Loucy (cell line): ENCODE data around the gene ACTL6B.
A peak's percentile ranks its signal among the peaks of the same experiment; 100 is the strongest.

Experiments used
- H2AFZ ChIP-seq: fragments of 200-600 bp; sonication (generic); 2 replicates; pipeline ENCODE4 v1.6.0; 2016; ENCODE audit warnings: antibody characterized with exemption, mild to moderate bottlenecking, low read length, moderate library complexity
- H3F3A ChIP-seq: fragments of 200-600 bp; 2 replicates; pipeline ENCODE4 v1.6.0; 2016; ENCODE audit warnings: antibody characterized with exemption, low read depth, mild to moderate bottlenecking
- H3K27me3 ChIP-seq: fragments of 200-600 bp; sonication (generic); 2 replicates; pipeline ENCODE4 v1.6.1; 2014; ENCODE audit warnings: low read length, mild to moderate bottlenecking; ENCODE audit not compliant: insufficient read depth, poor library complexity, severe bottlenecking
- H3K36me3 ChIP-seq: fragments of 200-600 bp; sonication (generic); 2 replicates; pipeline ENCODE4 v1.6.1; 2016; ENCODE audit warnings: low read length; ENCODE audit not compliant: insufficient read depth
- H3K4me1 ChIP-seq: fragments of 200-600 bp; sonication (generic); 2 replicates; pipeline ENCODE4 v1.5.1; 2014; ENCODE audit warnings: low read length, mild to moderate bottlenecking; ENCODE audit not compliant: insufficient read depth, poor library complexity, severe bottlenecking
- H3K4me2 ChIP-seq: fragments of 200-600 bp; sonication (generic); 2 replicates; pipeline ENCODE4 v1.6.0; 2014; ENCODE audit warnings: antibody characterized with exemption, low read length, low read depth, mild to moderate bottlenecking; ENCODE audit not compliant: poor library complexity, severe bottlenecking
- H3K4me3 ChIP-seq: fragments of 200-600 bp; sonication (generic); 2 replicates; pipeline ENCODE4 v1.5.1; 2014; ENCODE audit warnings: low read length, mild to moderate bottlenecking, mixed read lengths; ENCODE audit not compliant: poor library complexity, severe bottlenecking
- H3K79me2 ChIP-seq: fragments of 200-600 bp; sonication (generic); 2 replicates; pipeline ENCODE4 v1.6.1; 2014; ENCODE audit warnings: low read length; ENCODE audit not compliant: insufficient read depth
- H3K9ac ChIP-seq: fragments of 200-600 bp; sonication (generic); 2 replicates; pipeline ENCODE4 v1.6.0; 2014; ENCODE audit warnings: mild to moderate bottlenecking, low read depth, low read length, moderate library complexity; ENCODE audit not compliant: poor library complexity, severe bottlenecking
- H3K9me2 ChIP-seq: fragments of 200-600 bp; sonication (generic); replicated peaks from 2 replicates; pipeline ENCODE4 v1.6.1; 2016; ENCODE audit warnings: low read depth, low read length, mixed read lengths
- H3K9me3 ChIP-seq: fragments of 200-600 bp; sonication (generic); 2 replicates; pipeline ENCODE4 v1.6.1; 2014; ENCODE audit warnings: mild to moderate bottlenecking, antibody characterized with exemption, low read length, low read depth; ENCODE audit not compliant: insufficient read depth
- H4K20me1 ChIP-seq: fragments of 200-600 bp; sonication (generic); 2 replicates; pipeline ENCODE4 v1.6.0; 2014; ENCODE audit warnings: antibody characterized with exemption, low read length, mild to moderate bottlenecking; ENCODE audit not compliant: insufficient read depth, poor library complexity, severe bottlenecking
- EZH2phosphoT487 ChIP-seq: fragments of 200-600 bp; IDR thresholded peaks from 2 replicates; pipeline ENCODE4 v1.6.1; 2018; ENCODE audit warnings: antibody characterized with exemption, mild to moderate bottlenecking, moderate library complexity, borderline replicate concordance
- TF ChIP-seq, protein P1 (sequence below): fragments of 200-600 bp; sonication (generic); conservative IDR thresholded peaks from 2 replicates; pipeline ENCODE4 v1.5.1; 2014; ENCODE audit warnings: mild to moderate bottlenecking, antibody characterized with exemption, low read length

The ACTL6B gene

GRCh38 chr7:100604976-100605911, 51.0 kb downstream of the ACTL6B start:
- Histone ChIP-seq H3K9ac (peak overlapping the region; percentile 79), H3K79me2 (peaks cover 6% of the 10 kb centered on the region; the same call in 1 of the 2 replicates), H3K27me3 (no peaks in the 10 kb centered on the region), H3K4me3 (peak overlapping the region; percentile 81), H3K9me2 (no peaks in the 10 kb centered on the region), H3K9me3 (no peaks in the 10 kb centered on the region), H3F3A (no peaks in the 10 kb centered on the region), H3K4me2 (peak overlapping the region; percentile 69), H2AFZ (peak overlapping the region; percentile 89; the same call in 1 of the 2 replicates), H3K36me3 (no peaks in the 10 kb centered on the region), H4K20me1 (no peaks in the 10 kb centered on the region), H3K4me1 (peaks cover 19% of the 10 kb centered on the region)
- no peak for TF ChIP-seq EZH2phosphoT487
- TF ChIP-seq, protein P1, sequence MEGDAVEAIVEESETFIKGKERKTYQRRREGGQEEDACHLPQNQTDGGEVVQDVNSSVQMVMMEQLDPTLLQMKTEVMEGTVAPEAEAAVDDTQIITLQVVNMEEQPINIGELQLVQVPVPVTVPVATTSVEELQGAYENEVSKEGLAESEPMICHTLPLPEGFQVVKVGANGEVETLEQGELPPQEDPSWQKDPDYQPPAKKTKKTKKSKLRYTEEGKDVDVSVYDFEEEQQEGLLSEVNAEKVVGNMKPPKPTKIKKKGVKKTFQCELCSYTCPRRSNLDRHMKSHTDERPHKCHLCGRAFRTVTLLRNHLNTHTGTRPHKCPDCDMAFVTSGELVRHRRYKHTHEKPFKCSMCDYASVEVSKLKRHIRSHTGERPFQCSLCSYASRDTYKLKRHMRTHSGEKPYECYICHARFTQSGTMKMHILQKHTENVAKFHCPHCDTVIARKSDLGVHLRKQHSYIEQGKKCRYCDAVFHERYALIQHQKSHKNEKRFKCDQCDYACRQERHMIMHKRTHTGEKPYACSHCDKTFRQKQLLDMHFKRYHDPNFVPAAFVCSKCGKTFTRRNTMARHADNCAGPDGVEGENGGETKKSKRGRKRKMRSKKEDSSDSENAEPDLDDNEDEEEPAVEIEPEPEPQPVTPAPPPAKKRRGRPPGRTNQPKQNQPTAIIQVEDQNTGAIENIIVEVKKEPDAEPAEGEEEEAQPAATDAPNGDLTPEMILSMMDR = no peak

DNA sequence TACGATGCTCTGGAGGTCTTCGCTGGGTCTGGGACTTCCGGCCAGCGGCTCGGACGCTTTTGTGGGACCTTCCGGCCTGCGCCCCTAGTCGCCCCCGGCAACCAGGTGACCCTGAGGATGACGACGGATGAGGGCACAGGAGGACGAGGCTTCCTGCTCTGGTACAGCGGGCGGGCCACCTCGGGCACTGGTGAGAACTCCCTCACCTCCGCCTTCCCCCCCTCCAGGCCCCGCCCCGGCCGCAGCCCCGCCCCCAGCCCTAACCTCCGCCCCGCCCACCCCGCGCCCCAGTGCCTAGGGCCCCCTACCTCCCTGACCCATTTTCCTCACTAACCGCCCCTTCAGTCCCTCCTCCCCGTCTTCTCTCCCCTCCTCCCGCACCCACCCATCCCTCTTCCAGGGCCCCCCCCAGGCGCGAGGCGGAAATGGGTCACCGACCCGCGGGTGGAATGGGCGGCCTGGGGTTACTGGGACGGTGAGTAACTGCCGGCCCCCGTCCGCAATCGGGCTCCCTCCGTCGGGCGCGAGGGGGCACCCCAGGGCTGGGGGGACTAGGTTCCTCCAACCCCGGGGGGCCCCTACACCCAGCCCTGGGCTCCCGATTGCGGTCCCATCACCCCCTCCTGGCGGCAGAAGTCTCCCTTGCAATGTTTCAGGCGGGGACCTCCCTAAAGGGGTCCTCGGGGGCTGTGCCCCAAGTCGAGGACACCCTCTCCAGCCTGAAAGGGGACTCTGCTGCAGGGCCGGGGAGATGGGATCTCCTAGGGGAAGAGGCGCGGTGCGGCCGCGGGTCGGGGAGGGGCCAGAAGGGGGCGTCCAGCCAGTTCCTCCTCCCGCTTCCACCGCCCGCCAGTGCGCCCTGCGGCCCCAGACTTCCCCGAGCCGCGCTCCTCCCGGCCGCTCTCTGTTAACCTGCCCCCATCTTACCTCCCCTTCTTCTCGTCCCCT, 51.9 kb downstream of the ACTL6B start:
- Histone ChIP-seq H3K4me3 (peak overlapping the region; percentile 81), H4K20me1 (no peaks in the 10 kb centered on the region), H3K27me3 (no peaks in the 10 kb centered on the region), H3K4me2 (peak overlapping the region; percentile 86), H3K9ac (peak overlapping the region; percentile 79), H3K4me1 (peaks cover 19% of the 10 kb centered on the region), H3K9me3 (no peaks in the 10 kb centered on the region), H3K9me2 (no peaks in the 10 kb centered on the region), H3K36me3 (no peaks in the 10 kb centered on the region), H3K79me2 (peaks cover 6% of the 10 kb centered on the region; the same call in 1 of the 2 replicates), H2AFZ (peak overlapping the region; percentile 89), H3F3A (no peaks in the 10 kb centered on the region)
- no peak for TF ChIP-seq EZH2phosphoT487
- TF ChIP-seq, protein P1 = peak; percentile 65

GRCh38 chr7:100603726-100604027, 52.6 kb downstream of the ACTL6B start:
- peaks cover 20% of the 10 kb centered on the region for H3K4me1 ChIP-seq
- H3K36me3 ChIP-seq = no peaks in the 10 kb centered on the region
- H3K4me2 ChIP-seq = peak overlapping the region; percentile 86
- peak overlapping the region; percentile 89 for H2AFZ ChIP-seq
- peaks cover 6% of the 10 kb centered on the region; the same call in 1 of the 2 replicates for H3K79me2 ChIP-seq
- H3K4me3 ChIP-seq = peak overlapping the region; percentile 81
- H4K20me1 ChIP-seq = no peaks in the 10 kb centered on the region
- peak overlapping the region; percentile 79 for H3K9ac ChIP-seq
- no peaks in the 10 kb centered on the region for H3K9me3 ChIP-seq
- H3F3A ChIP-seq = no peaks in the 10 kb centered on the region
- no peaks in the 10 kb centered on the region for H3K9me2 ChIP-seq
- TF ChIP-seq, protein P1 = no peak
- TF ChIP-seq EZH2phosphoT487 = no peak
- no peaks in the 10 kb centered on the region for H3K27me3 ChIP-seq
